GM23338 (cell line): ENCODE results near the gene GUCY1A2. TPM values are rescaled to one million over a fixed set of nuclear protein-coding genes. Genes with fewer than 3 reads are reported as not detected.
A peak's percentile ranks its signal among the peaks of the same experiment; 100 is the strongest.

Experiments used
- ATAC-seq: fragments of 200-7000 bp; cut with Tn5 transposase; 3 replicates; pipeline ENCODE4 v1.9.1; 2020
- DNase-seq: peaks from one replicate; pipeline ENCODE4 v3.0.0-alpha.2; 2015; ENCODE audit warnings: low spot score
- H2AFZ ChIP-seq: fragments of 200-600 bp; sonication (generic); 2 replicates; pipeline ENCODE4 v1.8.0; 2016; ENCODE audit warnings: antibody characterized with exemption, mild to moderate bottlenecking, moderate library complexity
- H3F3A ChIP-seq: fragments of 200-600 bp; sonication (generic); replicated peaks from 2 replicates; pipeline ENCODE4 v1.8.0; 2017; ENCODE audit warnings: antibody characterized with exemption, mixed run types, low read depth
- H3K27ac ChIP-seq: fragments of 200-600 bp; sonication (generic); 2 replicates; pipeline ENCODE4 v1.6.1; 2016; ENCODE audit warnings: low read depth
- H3K27me3 ChIP-seq: fragments of 200-600 bp; sonication (generic); 2 replicates; pipeline ENCODE4 v1.8.0; 2016; ENCODE audit warnings: mild to moderate bottlenecking, mixed run types, moderate library complexity; ENCODE audit not compliant: insufficient read depth
- H3K36me3 ChIP-seq: fragments of 200-600 bp; sonication (generic); 2 replicates; pipeline ENCODE4 v1.8.0; 2016; ENCODE audit warnings: mild to moderate bottlenecking; ENCODE audit not compliant: insufficient read depth
- H3K4me1 ChIP-seq: fragments of 200-600 bp; sonication (generic); 2 replicates; pipeline ENCODE4 v1.8.0; 2016; ENCODE audit warnings: mild to moderate bottlenecking, moderate library complexity; ENCODE audit not compliant: insufficient read depth
- H3K4me2 ChIP-seq: fragments of 200-600 bp; sonication (generic); 2 replicates; pipeline ENCODE4 v1.7.1; 2017; ENCODE audit warnings: mixed run types
- H3K4me3 ChIP-seq: fragments of 200-600 bp; sonication (generic); 2 replicates; pipeline ENCODE4 v1.6.1; 2016; ENCODE audit warnings: mixed run types
- H3K79me2 ChIP-seq: fragments of 200-600 bp; sonication (generic); replicated peaks from 2 replicates; pipeline ENCODE4 v1.8.0; 2017; ENCODE audit warnings: mild to moderate bottlenecking; ENCODE audit not compliant: insufficient read depth
- H3K9me2 ChIP-seq: fragments of 200-600 bp; sonication (generic); 2 replicates; pipeline ENCODE4 v1.8.0; 2017; ENCODE audit not compliant: insufficient read depth
- H4K20me1 ChIP-seq: fragments of 200-600 bp; sonication (generic); replicated peaks from 2 replicates; pipeline ENCODE4 v1.8.0; 2017; ENCODE audit warnings: mild to moderate bottlenecking; ENCODE audit not compliant: insufficient read depth
- H3K27ac Mint-ChIP-seq: 2 replicates; pipeline ENCODE4 v1.8.0; 2020; ENCODE audit warnings: inconsistent platforms, mild to moderate bottlenecking, moderate library complexity, mixed read lengths
- H3K27me3 Mint-ChIP-seq: 3 replicates; pipeline ENCODE4 v1.8.0; 2022; ENCODE audit warnings: low read depth, mild to moderate bottlenecking, moderate library complexity, mixed read lengths, inconsistent platforms; ENCODE audit not compliant: insufficient read depth, poor library complexity
- H3K36me3 Mint-ChIP-seq: 3 replicates; pipeline ENCODE4 v1.8.0; 2021; ENCODE audit warnings: low read depth, mild to moderate bottlenecking, inconsistent platforms, moderate library complexity, mixed read lengths
- H3K4me1 Mint-ChIP-seq: 3 replicates; pipeline ENCODE4 v1.8.0; 2020; ENCODE audit warnings: mild to moderate bottlenecking, inconsistent platforms, mixed read lengths
- H3K4me3 Mint-ChIP-seq: 3 replicates; pipeline ENCODE4 v1.8.0; 2021; ENCODE audit warnings: moderate library complexity, mild to moderate bottlenecking, inconsistent platforms, mixed read lengths
- H3K9me3 Mint-ChIP-seq: 3 replicates; pipeline ENCODE4 v1.8.0; 2020; ENCODE audit warnings: moderate library complexity, mild to moderate bottlenecking, inconsistent platforms, mixed read lengths
- CREB1 ChIP-seq: fragments of 250-450 bp; sonication (Bioruptor Pico); IDR thresholded peaks from 2 replicates; pipeline ENCODE4 v1.5.0; 2020; ENCODE audit warnings: low read depth, mild to moderate bottlenecking, moderate library complexity
- CTCF ChIP-seq, 2 experiments: fragments of 200-600 bp in 1 of 2; sonication (generic) in 1 of 2; conservative IDR thresholded peaks; 2 replicates each; pipeline versions ENCODE4 v1.5.1 to v1.6.1; 2016 to 2017; ENCODE audit warnings: antibody characterized with exemption in 2 of 2, low read depth in 2 of 2, mild to moderate bottlenecking in 2 of 2, moderate library complexity in 1 of 2
- ETS1 ChIP-seq: IDR thresholded peaks from 2 replicates; pipeline ENCODE4 v1.6.1; 2016; ENCODE audit warnings: antibody characterized with exemption
- EZH2 ChIP-seq: fragments of 200-600 bp; sonication (generic); IDR thresholded peaks from one replicate; pipeline ENCODE4 v1.8.0; 2017; ENCODE audit warnings: antibody characterized with exemption, mild to moderate bottlenecking, low read depth; ENCODE audit not compliant: unreplicated experiment
- EZH2phosphoT487 ChIP-seq: fragments of 200-600 bp; sonication (generic); IDR thresholded peaks from one replicate; pipeline ENCODE4 v1.8.1; 2018; ENCODE audit warnings: antibody characterized with exemption; ENCODE audit not compliant: unreplicated experiment
- JUNB ChIP-seq: IDR thresholded peaks from one replicate; pipeline ENCODE4 v1.6.1; 2016; ENCODE audit warnings: antibody characterized with exemption; ENCODE audit not compliant: unreplicated experiment
- NANOG ChIP-seq: IDR thresholded peaks from 2 replicates; pipeline ENCODE4 v1.6.1; 2016; ENCODE audit warnings: antibody characterized with exemption, borderline replicate concordance
- POLR2AphosphoS5 ChIP-seq: IDR thresholded peaks from 2 replicates; pipeline ENCODE4 v1.6.1; 2016; ENCODE audit warnings: antibody characterized with exemption, low read depth
- REST ChIP-seq: IDR thresholded peaks from one replicate; pipeline ENCODE4 v1.6.1; 2018; ENCODE audit warnings: antibody characterized with exemption; ENCODE audit not compliant: unreplicated experiment
- STAT1 ChIP-seq: IDR thresholded peaks from one replicate; pipeline ENCODE4 v1.6.1; 2016; ENCODE audit warnings: antibody characterized with exemption; ENCODE audit not compliant: unreplicated experiment
- ZNF114 ChIP-seq: fragments of 250-450 bp; sonication (Bioruptor Pico); IDR thresholded peaks from 2 replicates; pipeline ENCODE4 v1.5.0; 2020; ENCODE audit warnings: mild to moderate bottlenecking, moderate library complexity
- ZNF331 ChIP-seq: fragments of 250-450 bp; sonication (Bioruptor Pico); IDR thresholded peaks from 2 replicates; pipeline ENCODE4 v1.5.0; 2020; ENCODE audit warnings: low read depth, mild to moderate bottlenecking, moderate library complexity
- ZNF462 ChIP-seq: fragments of 250-450 bp; sonication (Bioruptor Pico); IDR thresholded peaks from 2 replicates; pipeline ENCODE4 v1.5.0; 2020; ENCODE audit warnings: mild to moderate bottlenecking, moderate library complexity
- polyA plus RNA-seq: library from polyadenylated mRNA; unstranded; fragments of >200 nt; fragmentation: Nextera tagmentation; extraction: Ambion mirVana; gene quantifications from 2 replicates; pipeline ENCODE4 v1.2.1, GENCODE V29; 2016
- total RNA-seq: library from RNA; depleted of rRNA; stranded (reverse); fragments of >200 nt; shearing (Covaris generic); gene quantifications from 2 replicates; pipeline ENCODE4 v1.2.3, GENCODE V29; 2014

The GUCY1A2 gene
- total and polyA plus RNA-seq, 2 experiments from 2014 or later = 0.36 to 1.4 TPM

- Mint-ChIP-seq H3K4me1 (no peaks in the 10 kb centered on the region), H3K9me3 (no peaks in the 10 kb centered on the region), H3K36me3 (no peaks in the 10 kb centered on the region), H3K27ac (no peak overlapping the region), H3K4me3 (no peak overlapping the region), H3K27me3 (no peaks in the 10 kb centered on the region)
- Histone ChIP-seq H3K4me2 (no peak overlapping the region), H2AFZ (no peak overlapping the region), H3K4me3 (no peak overlapping the region), H3K79me2 (no peaks in the 10 kb centered on the region), H3K9me2 (0 out of 2 replicates have a peak, but pooled peaks cover 3% of the 10 kb centered on the region), H3K36me3 (no peaks in the 10 kb centered on the region), H4K20me1 (no peaks in the 10 kb centered on the region), H3K4me1 (no peaks in the 10 kb centered on the region), H3K27ac (no peak overlapping the region), H3K27me3 (no peaks in the 10 kb centered on the region), H3F3A (no peaks in the 10 kb centered on the region)
- TF ChIP-seq CTCF (conservative IDR thresholded peaks at IDR 0.05; ENCODE audit: low read depth in 2 of 2) = no peak
- no peak for TF ChIP-seq ZNF462 (CRISPR knock-in tag)
- no peak for TF ChIP-seq ZNF331 (CRISPR knock-in tag)
- TF ChIP-seq ZNF114 (CRISPR knock-in tag) = no peak
- TF ChIP-seq EZH2 = no peak
- TF ChIP-seq ETS1 = no peak
- no peak for TF ChIP-seq POLR2AphosphoS5
- TF ChIP-seq EZH2phosphoT487 = no peak
- no peak for TF ChIP-seq CREB1 (CRISPR knock-in tag)
- no peak for TF ChIP-seq NANOG
- no peak for TF ChIP-seq JUNB
- no peak for TF ChIP-seq STAT1
- no peak for TF ChIP-seq REST
- ATAC-seq (peak; percentile 39; the same call in 1 of the 3 replicates), DNase-seq (no peak)
Measured at GRCh38 chr11:106990331-106990730, 27.9 kb downstream of the GUCY1A2 start.
